Measurements from ENCODE around the gene VRTN. TPM values are rescaled to one million over a fixed set of nuclear protein-coding genes. Genes with fewer than 3 reads are reported as not detected.
A peak's percentile ranks its signal among the peaks of the same experiment; 100 is the strongest.

VRTN gene
- total and polyA plus RNA-seq, 2 of the 8 experiments (the other 6 are each of a cell fraction or from before 2014, with no cell fraction given), result 133 to 148 TPM

GRCh38 chr14:74357585-74357984 lies 9.3 kb downstream of the VRTN start:
- peaks cover 25 to 57% (median 31%) of the 10 kb centered on the region in 4 experiments for H3K36me3 ChIP-seq (ENCODE audit: control insufficient read depth in 2 of 4, insufficient read depth in 4 of 4, low read length in 3 of 4)
- CTCF ChIA-PET (ENCODE audit: partially characterized antibody), result interaction anchor here (0.7 to 5.9 kb wide), 12 partner anchors 9 to 125 kb away, joined by 3 to 60 read pairs (median 4); partner anchors contain the start of gene VRTN
- H3K56ac ChIP-seq (replicated peaks; ENCODE audit: insufficient read length, low read depth, low read length), result no peak overlapping the region
- peaks cover 45 to 51% of the 10 kb centered on the region in 2 experiments for H4K20me1 ChIP-seq (replicated peaks in 1 of 2; ENCODE audit: control insufficient read depth in 1 of 2, insufficient read depth in 2 of 2, low read length in 2 of 2)
- H2AFZ ChIP-seq (ENCODE audit: low read length), result no peak overlapping the region
- H2BK5ac ChIP-seq (ENCODE audit: low read depth, low read length), result no peak overlapping the region; the same call in 1 of the 2 replicates
- no peak for DNase-seq (ENCODE audit: low read depth in 1 of 2, low spot score in 2 of 2)
- H4K91ac ChIP-seq (replicated peaks; ENCODE audit: insufficient read length, low read length), result no peak overlapping the region
- peaks cover 28 to 86% of the 10 kb centered on the region in 2 experiments for H3K79me2 ChIP-seq (ENCODE audit: control insufficient read depth in 1 of 2, insufficient read depth in 2 of 2, low read length in 2 of 2)
- no peak overlapping the region for H2BK15ac ChIP-seq (ENCODE audit: low read length)
- no peak overlapping the region for H2BK12ac ChIP-seq (ENCODE audit: low read depth, low read length)
- no peak overlapping the region for H4K5ac ChIP-seq (ENCODE audit: insufficient read length, low read depth, low read length)
- H3K18ac ChIP-seq (ENCODE audit: extremely low read depth, low read length), result no peak overlapping the region
- no peaks in the 10 kb centered on the region for H3K27me3 ChIP-seq (replicated peaks in 1 of 4; ENCODE audit: control insufficient read depth in 3 of 4, extremely low read depth in 1 of 4, insufficient read depth in 3 of 4, low read length in 3 of 4)
- H3K27ac ChIP-seq (ENCODE audit: low read depth, low read length), result no peak overlapping the region; the same call in 1 of the 2 replicates
- H3K9ac ChIP-seq (replicated peaks in 1 of 4; ENCODE audit: extremely low read depth in 1 of 4, low read depth in 3 of 4, low read length in 3 of 4), result no peak overlapping the region
- H3K9me3 ChIP-seq (ENCODE audit: insufficient read depth in 2 of 2, low read depth in 1 of 2, low read length in 1 of 2), result no peaks in the 10 kb centered on the region
- no peak overlapping the region for H3K23ac ChIP-seq (ENCODE audit: insufficient read length)
- no peak overlapping the region for H3K4me3 ChIP-seq (ENCODE audit: extremely low read depth in 1 of 4, insufficient read depth in 2 of 4, low read depth in 3 of 4, low read length in 4 of 4)
- no peaks in the 10 kb centered on the region for H3K23me2 ChIP-seq (ENCODE audit: low read depth, low read length)
- POLR2A ChIA-PET (ENCODE audit: partially characterized antibody), result interaction anchor here (0.6 to 8.9 kb wide), 9 partner anchors 10 to 119 kb away, joined by 3 to 200 read pairs (median 4); partner anchors contain the start of gene VRTN
- peaks cover 18% of the 10 kb centered on the region for H3K79me1 ChIP-seq (ENCODE audit: low read depth, low read length)
- H3K4me2 ChIP-seq (ENCODE audit: insufficient read depth in 1 of 2, low read depth in 2 of 2, low read length in 2 of 2), result no peak overlapping the region
- H3K4me1 ChIP-seq (replicated peaks in 1 of 4; ENCODE audit: control insufficient read depth in 3 of 4, insufficient read depth in 4 of 4, low read length in 3 of 4), result peaks cover 10 to 33% (median 13%) of the 10 kb centered on the region in 4 experiments
- no peak overlapping the region for H3K14ac ChIP-seq (ENCODE audit: insufficient read length)
- no peak overlapping the region for H2BK120ac ChIP-seq (replicated peaks; ENCODE audit: low read depth, low read length)
- no peak overlapping the region for H2BK20ac ChIP-seq (ENCODE audit: low read length)
- no peak for FAIRE-seq
- H4K8ac ChIP-seq (ENCODE audit: extremely low read depth, insufficient read depth, low read length), result peak overlapping the region; percentile 75; the same call in 1 of the 2 replicates
- no peak overlapping the region for H3K4ac ChIP-seq (replicated peaks; ENCODE audit: insufficient read length, low read depth, low read length)
- H2AK5ac ChIP-seq (ENCODE audit: low read depth, low read length), result no peak overlapping the region
- WGBS, 2 experiments (ENCODE audit: extremely low coverage in 1 of 2, insufficient coverage in 1 of 2, insufficient read length in 1 of 2, insufficient replicate concordance in 2 of 2, low coverage in 1 of 2, low lambda C conversion rate in 2 of 2, missing lambda C conversion rate in 1 of 2), result 97% methylated on average over 19 of the region's 19 CpGs; no CpG with 5 or more reads in 1 of the 2 experiments
- TF ChIP-seq HDAC2 (IDR thresholded peaks at IDR 0.05; ENCODE audit: borderline replicate concordance in 1 of 2, low read depth in 2 of 2, low read length in 2 of 2) (no peak), RAD21 (IDR thresholded peaks at IDR 0.05 in 1 of 2, conservative IDR thresholded peaks at IDR 0.05 in 1 of 2; ENCODE audit: low read depth in 2 of 2, low read length in 2 of 2) (no peak), TAF7 (optimal IDR thresholded peaks at IDR 0.05; ENCODE audit: borderline replicate concordance, low read depth, low read length) (no peak), NRF1 (IDR thresholded peaks at IDR 0.05; ENCODE audit: low read depth, low read length) (no peak), ZNF274 (IDR thresholded peaks at IDR 0.05; ENCODE audit: borderline replicate concordance, extremely low read depth, low read length) (no peak), TBP (IDR thresholded peaks at IDR 0.05; ENCODE audit: low read depth, low read length) (no peak), PHF8 (conservative IDR thresholded peaks at IDR 0.05; ENCODE audit: low read depth, low read length) (no peak), GTF2F1 (IDR thresholded peaks at IDR 0.05; ENCODE audit: borderline replicate concordance, low read depth, low read length) (no peak), TCF12 (IDR thresholded peaks at IDR 0.05; ENCODE audit: low read depth, low read length) (no peak), RBBP5 (IDR thresholded peaks at IDR 0.05; ENCODE audit: borderline replicate concordance, low read depth, low read length) (no peak), E2F6 (IDR thresholded peaks at IDR 0.05) (no peak), KDM5A (IDR thresholded peaks at IDR 0.05; ENCODE audit: low read length) (no peak)
